NCI-H524 (cell line): ENCODE measurements around the gene CAVIN3.

ENCODE experiments used
- DNase-seq, 2 experiments: peaks; one replicate each; lab custom pipeline; 2025; lab: John Stamatoyannopoulos, UW

Gene CAVIN3

DNA sequence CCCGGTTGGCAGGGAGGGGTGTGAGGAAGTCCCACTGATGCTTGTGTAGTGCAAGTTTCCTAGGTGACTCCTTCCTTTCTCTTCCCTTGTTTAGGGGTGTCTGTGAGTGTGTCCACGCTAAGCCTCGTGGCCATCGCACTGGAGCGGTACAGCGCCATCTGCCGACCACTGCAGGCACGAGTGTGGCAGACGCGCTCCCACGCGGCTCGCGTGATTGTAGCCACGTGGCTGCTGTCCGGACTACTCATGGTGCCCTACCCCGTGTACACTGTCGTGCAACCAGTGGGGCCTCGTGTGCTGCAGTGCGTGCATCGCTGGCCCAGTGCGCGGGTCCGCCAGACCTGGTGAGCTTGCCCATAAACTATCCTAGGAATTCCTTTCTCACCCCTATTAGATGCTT lies 50.3 kb downstream of the CAVIN3 start:
- no peak for DNase-seq
